DOHH2 (cell line): ENCODE results near the gene LYSMD4.

Source experiments
- EZH2phosphoT487 ChIP-seq: fragments of 200-600 bp; sonication (generic); IDR thresholded peaks from 2 replicates; pipeline ENCODE4 v1.6.1; 2017; ENCODE audit warnings: borderline replicate concordance, mild to moderate bottlenecking, antibody characterized with exemption, low read length, moderate library complexity, mixed read lengths
- TF ChIP-seq, protein P1 (sequence below): fragments of 200-600 bp; sonication (generic); IDR thresholded peaks from one replicate; pipeline ENCODE4 v1.5.1; 2014; ENCODE audit warnings: antibody characterized with exemption, mild to moderate bottlenecking, low read depth, low read length; ENCODE audit not compliant: poor library complexity, severe bottlenecking

DNA sequence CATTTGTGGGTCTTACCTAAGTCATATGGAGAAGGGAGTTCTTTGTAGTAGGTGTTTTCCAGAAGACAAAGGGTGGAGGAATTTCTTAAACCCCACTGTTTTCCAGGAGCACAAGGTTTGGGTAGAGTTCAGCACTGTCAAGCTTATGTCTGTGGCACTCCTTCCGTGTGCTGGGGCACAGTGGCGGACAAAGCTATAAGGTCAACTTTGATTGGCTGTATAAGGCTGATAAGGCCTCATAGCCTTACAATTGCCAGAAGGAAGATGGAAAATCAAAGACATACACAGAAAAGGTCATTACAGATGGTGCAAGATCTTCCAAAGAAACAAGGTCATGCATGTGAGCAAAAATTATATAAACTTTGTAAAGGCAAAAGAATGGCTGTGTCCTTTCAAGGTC lies 3.5 kb upstream of the LYSMD4 start:
- TF ChIP-seq, protein P1, sequence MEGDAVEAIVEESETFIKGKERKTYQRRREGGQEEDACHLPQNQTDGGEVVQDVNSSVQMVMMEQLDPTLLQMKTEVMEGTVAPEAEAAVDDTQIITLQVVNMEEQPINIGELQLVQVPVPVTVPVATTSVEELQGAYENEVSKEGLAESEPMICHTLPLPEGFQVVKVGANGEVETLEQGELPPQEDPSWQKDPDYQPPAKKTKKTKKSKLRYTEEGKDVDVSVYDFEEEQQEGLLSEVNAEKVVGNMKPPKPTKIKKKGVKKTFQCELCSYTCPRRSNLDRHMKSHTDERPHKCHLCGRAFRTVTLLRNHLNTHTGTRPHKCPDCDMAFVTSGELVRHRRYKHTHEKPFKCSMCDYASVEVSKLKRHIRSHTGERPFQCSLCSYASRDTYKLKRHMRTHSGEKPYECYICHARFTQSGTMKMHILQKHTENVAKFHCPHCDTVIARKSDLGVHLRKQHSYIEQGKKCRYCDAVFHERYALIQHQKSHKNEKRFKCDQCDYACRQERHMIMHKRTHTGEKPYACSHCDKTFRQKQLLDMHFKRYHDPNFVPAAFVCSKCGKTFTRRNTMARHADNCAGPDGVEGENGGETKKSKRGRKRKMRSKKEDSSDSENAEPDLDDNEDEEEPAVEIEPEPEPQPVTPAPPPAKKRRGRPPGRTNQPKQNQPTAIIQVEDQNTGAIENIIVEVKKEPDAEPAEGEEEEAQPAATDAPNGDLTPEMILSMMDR, result no peak
- no peak for TF ChIP-seq EZH2phosphoT487
